Mammary microvascular endothelial cell (primary cell): ENCODE data around the gene SPANXN4. TPM values are rescaled to one million over a fixed set of nuclear protein-coding genes. Genes with fewer than 3 reads are reported as not detected.

ENCODE experiments used
- total RNA-seq: library from RNA; depleted of rRNA; stranded (reverse); fragments of >200 nt; gene quantifications from 2 replicates; pipeline ENCODE4 v1.2.3, GENCODE V29; 2015

The SPANXN4 gene
- total RNA-seq = not detected in 2 replicates

GRCh38 chrX:143025628-143026027, at the start of gene SPANXN4:
Gene SPANXN4 (plus strand): TSS chrX:143025928. CDS start chrX:143026015, 87 bp downstream.

